Measurements from ENCODE around the gene XRCC5. TPM values are rescaled to one million over a fixed set of nuclear protein-coding genes. Genes with fewer than 3 reads are reported as not detected.

XRCC5 gene
- total and polyA plus RNA-seq, 10 of the 15 experiments (the other 5 are each of a cell fraction or from before 2014, with no cell fraction given): 259 to 815 (median 530) TPM

- no peak for TF ChIP-seq MLLT1 (IDR thresholded peaks at IDR 0.05)
- TF ChIP-seq PML (IDR thresholded peaks at IDR 0.05; ENCODE audit: low read length): no peak
- no peak for TF ChIP-seq CBX3 (IDR thresholded peaks at IDR 0.05; ENCODE audit: borderline replicate concordance, low read depth)
- no peak for TF ChIP-seq RUNX3 (IDR thresholded peaks at IDR 0.05; ENCODE audit: low read length)
- no peak for TF ChIP-seq ETV6 (conservative IDR thresholded peaks at IDR 0.05 in 1 of 2, IDR thresholded peaks at IDR 0.05 in 1 of 2; ENCODE audit: borderline replicate concordance in 1 of 2, low read depth in 1 of 2)
- no peak for TF ChIP-seq SREBF2 (IDR thresholded peaks at IDR 0.05; ENCODE audit: low read length)
- TF ChIP-seq NFIC (IDR thresholded peaks at IDR 0.05; ENCODE audit: low read depth, low read length): no peak
- TF ChIP-seq MXI1 (IDR thresholded peaks at IDR 0.05; ENCODE audit: low read depth, low read length): no peak
- no peak for TF ChIP-seq ZNF24 (IDR thresholded peaks at IDR 0.05)
- no peak for TF ChIP-seq POU2F2 (IDR thresholded peaks at IDR 0.05; ENCODE audit: borderline replicate concordance, low read depth, low read length)
These were observed 51.6 kb downstream of the XRCC5 start (continued) for GRCh38 chr2:216160786-216161185.

- Histone ChIP-seq H3K36me3 (ENCODE audit: control insufficient read depth in 2 of 2, insufficient read depth in 2 of 2, low read length in 1 of 2) (peaks cover 15 to 51% of the 10 kb centered on the region in 2 experiments), H2AFZ (ENCODE audit: control insufficient read depth, low read depth, low read length) (no peak overlapping the region), H3K79me2 (ENCODE audit: control insufficient read depth, insufficient read depth, low read length) (no peaks in the 10 kb centered on the region; the same call in 1 of the 2 replicates), H3K9ac (ENCODE audit: control insufficient read depth, insufficient read depth, low read length) (no peak overlapping the region), H3K4me3 (no peak overlapping the region), H3K4me1 (ENCODE audit: control insufficient read depth, insufficient read depth, low read length) (no peaks in the 10 kb centered on the region), H3K27me3 (replicated peaks in 1 of 2; ENCODE audit: control insufficient read depth in 2 of 2, insufficient read depth in 2 of 2, low read length in 1 of 2) (no peaks in the 10 kb centered on the region), H3K9me3 (replicated peaks; ENCODE audit: control insufficient read depth, insufficient read depth, low read length) (no peaks in the 10 kb centered on the region), H3K27ac (ENCODE audit: control insufficient read depth, insufficient read depth) (no peak overlapping the region), H3K4me2 (ENCODE audit: control insufficient read depth, insufficient read depth) (no peak overlapping the region), H4K20me1 (ENCODE audit: control insufficient read depth, insufficient read depth) (no peaks in the 10 kb centered on the region)
- ChIA-PET POLR2A (interaction anchor here (0.6 kb wide), 1 partner anchor 50 kb away, joined by 6 read pairs; no protein-coding TSS in a partner anchor), RAD21 (ENCODE audit: unreplicated experiment) (interaction anchor here (1.3 kb wide), 1 partner anchor 10 kb away, joined by 3 read pairs; no protein-coding TSS in a partner anchor), SMC1A (ENCODE audit: uncharacterized antibody, unreplicated experiment) (interaction anchor here (0.7 to 3.4 kb wide), 7 partner anchors 8 to 54 kb away, joined by 3 to 19 read pairs (median 3); no protein-coding TSS in a partner anchor), CTCF (interaction anchor here (1.0 kb wide), 1 partner anchor 12 kb away, joined by 3 read pairs; no protein-coding TSS in a partner anchor)
- no peak for DNase-seq (ENCODE audit: low read depth, low spot score)
- intact Hi-C loops (cut with micrococcal nuclease; ENCODE audit: unreplicated experiment) (no loop called here), in situ Hi-C loops (cut with MboI) (no loop called here)
- ATAC-seq: no peak
- no peak for FAIRE-seq
- TF ChIP-seq EED (IDR thresholded peaks at IDR 0.05; ENCODE audit: low read depth) (no peak), YY1 (IDR thresholded peaks at IDR 0.05; ENCODE audit: low read depth, low read length) (no peak), IKZF1 (conservative IDR thresholded peaks at IDR 0.05) (no peak)
- BruUV-seq (replicated peaks): no TSS peak
- 98% methylated on average over 4 of the region's 4 CpGs for WGBS (ENCODE audit: insufficient coverage, insufficient replicate concordance, low lambda C conversion rate, missing lambda C conversion rate)
These were observed 52.8 kb downstream of the XRCC5 start for GRCh38 chr2:216161967-216162366.

Measured in GM12878 (cell line).